ENCODE measurements around the gene PCBP2.

Gene PCBP2

GRCh38 chr12:53461591-53461990 lies 9.7 kb downstream of the PCBP2 start:
- no peak for ATAC-seq
- no peak for TF ChIP-seq CSDC2 (CRISPR knock-in tag; IDR thresholded peaks at IDR 0.05)
- no peak for TF ChIP-seq TOX (CRISPR knock-in tag; IDR thresholded peaks at IDR 0.05; ENCODE audit: borderline replicate concordance)
- TF ChIP-seq POU6F1 (CRISPR knock-in tag; IDR thresholded peaks at IDR 0.05; ENCODE audit: borderline replicate concordance, low read depth): no peak
- TF ChIP-seq CSRNP3 (CRISPR knock-in tag; IDR thresholded peaks at IDR 0.05): no peak
- TF ChIP-seq ZNF565 (CRISPR knock-in tag; conservative IDR thresholded peaks at IDR 0.05; ENCODE audit: low read depth): no peak
- TF ChIP-seq ZNF70 (CRISPR knock-in tag; IDR thresholded peaks at IDR 0.05): no peak
- no peak for TF ChIP-seq ZNF8 (CRISPR knock-in tag; IDR thresholded peaks at IDR 0.05)

GRCh38 chr12:53462935-53463334 lies 11.0 kb downstream of the PCBP2 start:
- TF ChIP-seq ISL1 (CRISPR knock-in tag; IDR thresholded peaks at IDR 0.05): no peak
- TF ChIP-seq ESRRG (CRISPR knock-in tag; IDR thresholded peaks at IDR 0.05): no peak
- no peak for TF ChIP-seq ZNF70 (CRISPR knock-in tag; IDR thresholded peaks at IDR 0.05)
- no peak for TF ChIP-seq TCF4 (CRISPR knock-in tag; IDR thresholded peaks at IDR 0.05; ENCODE audit: borderline replicate concordance)
- ATAC-seq: no peak

- no peak for ATAC-seq
- TF ChIP-seq PPARA (CRISPR knock-in tag; IDR thresholded peaks at IDR 0.05; ENCODE audit: borderline replicate concordance) (no peak), TCF4 (CRISPR knock-in tag; IDR thresholded peaks at IDR 0.05; ENCODE audit: borderline replicate concordance) (no peak), SNAI2 (CRISPR knock-in tag; IDR thresholded peaks at IDR 0.05) (no peak), PATZ1 (CRISPR knock-in tag; IDR thresholded peaks at IDR 0.05; ENCODE audit: borderline replicate concordance) (no peak), TSHZ2 (CRISPR knock-in tag; IDR thresholded peaks at IDR 0.05) (no peak), CREB5 (CRISPR knock-in tag; IDR thresholded peaks at IDR 0.05; ENCODE audit: low read depth) (no peak), CSDC2 (CRISPR knock-in tag; IDR thresholded peaks at IDR 0.05) (no peak), GLIS3 (CRISPR knock-in tag; IDR thresholded peaks at IDR 0.05) (no peak), TOX (CRISPR knock-in tag; IDR thresholded peaks at IDR 0.05; ENCODE audit: borderline replicate concordance) (no peak), ZC3H10 (CRISPR knock-in tag; IDR thresholded peaks at IDR 0.05) (no peak), CSRNP3 (CRISPR knock-in tag; IDR thresholded peaks at IDR 0.05) (no peak), POU6F1 (CRISPR knock-in tag; IDR thresholded peaks at IDR 0.05; ENCODE audit: borderline replicate concordance, low read depth) (no peak), OSR1 (CRISPR knock-in tag; IDR thresholded peaks at IDR 0.05) (no peak), BACH2 (CRISPR knock-in tag; IDR thresholded peaks at IDR 0.05; ENCODE audit: borderline replicate concordance) (no peak), RARB (CRISPR knock-in tag; IDR thresholded peaks at IDR 0.05) (no peak), ZNF70 (CRISPR knock-in tag; IDR thresholded peaks at IDR 0.05) (no peak), ZFP3 (CRISPR knock-in tag; IDR thresholded peaks at IDR 0.05) (no peak), ZNF8 (CRISPR knock-in tag; IDR thresholded peaks at IDR 0.05) (no peak), ARNTL (CRISPR knock-in tag; IDR thresholded peaks at IDR 0.05; ENCODE audit: borderline replicate concordance, low read depth) (no peak)
Measured at GRCh38 chr12:53463802-53464560, 12.1 kb downstream of the PCBP2 start.
